ENCODE results near the gene INPP4B. TPM values are rescaled to one million over a fixed set of nuclear protein-coding genes. Genes with fewer than 3 reads are reported as not detected.

INPP4B gene
- total RNA-seq, 1 experiment from 2014 or later, result 41.0 TPM

GRCh38 chr4:142773505-142773904, 72.6 kb downstream of the INPP4B start:
- Histone ChIP-seq H3K36me3 (ENCODE audit: low read depth, low read length) (no peaks in the 10 kb centered on the region), H3F3A (ENCODE audit: low read length, unreplicated experiment) (no peaks in the 10 kb centered on the region), H3K79me2 (ENCODE audit: low read length) (no peaks in the 10 kb centered on the region), H3K9me2 (replicated peaks; ENCODE audit: low read length) (no peaks in the 10 kb centered on the region), H3K27me3 (ENCODE audit: low read length) (no peaks in the 10 kb centered on the region), H3K9ac (ENCODE audit: low read length) (no peak overlapping the region), H2AFZ (ENCODE audit: low read length) (no peak overlapping the region), H3K9me3 (ENCODE audit: low read length) (no peaks in the 10 kb centered on the region), H3K4me1 (ENCODE audit: insufficient read depth, low read length) (no peaks in the 10 kb centered on the region), H3K4me2 (ENCODE audit: low read length) (no peak overlapping the region), H3K4me3 (ENCODE audit: low read length) (no peak overlapping the region), H4K20me1 (ENCODE audit: low read length) (no peaks in the 10 kb centered on the region), H3K27ac (ENCODE audit: low read length) (no peak overlapping the region)
- ATAC-seq (no peak), DNase-seq (no peak)
- no TSS peak for BruUV-seq (replicated peaks)
- ChIA-PET POLR2A (ENCODE audit: unreplicated experiment) (interaction anchor here (0.7 kb wide), 1 partner anchor 19 kb away, joined by 3 read pairs; no protein-coding TSS in a partner anchor), CTCF (no interaction called here)
- TF ChIP-seq EZH2 (IDR thresholded peaks at IDR 0.05; ENCODE audit: low read length, unreplicated experiment) (no peak), EZH2phosphoT487 (IDR thresholded peaks at IDR 0.05; ENCODE audit: borderline replicate concordance, low read length) (no peak)
- TF ChIP-seq, protein P1, sequence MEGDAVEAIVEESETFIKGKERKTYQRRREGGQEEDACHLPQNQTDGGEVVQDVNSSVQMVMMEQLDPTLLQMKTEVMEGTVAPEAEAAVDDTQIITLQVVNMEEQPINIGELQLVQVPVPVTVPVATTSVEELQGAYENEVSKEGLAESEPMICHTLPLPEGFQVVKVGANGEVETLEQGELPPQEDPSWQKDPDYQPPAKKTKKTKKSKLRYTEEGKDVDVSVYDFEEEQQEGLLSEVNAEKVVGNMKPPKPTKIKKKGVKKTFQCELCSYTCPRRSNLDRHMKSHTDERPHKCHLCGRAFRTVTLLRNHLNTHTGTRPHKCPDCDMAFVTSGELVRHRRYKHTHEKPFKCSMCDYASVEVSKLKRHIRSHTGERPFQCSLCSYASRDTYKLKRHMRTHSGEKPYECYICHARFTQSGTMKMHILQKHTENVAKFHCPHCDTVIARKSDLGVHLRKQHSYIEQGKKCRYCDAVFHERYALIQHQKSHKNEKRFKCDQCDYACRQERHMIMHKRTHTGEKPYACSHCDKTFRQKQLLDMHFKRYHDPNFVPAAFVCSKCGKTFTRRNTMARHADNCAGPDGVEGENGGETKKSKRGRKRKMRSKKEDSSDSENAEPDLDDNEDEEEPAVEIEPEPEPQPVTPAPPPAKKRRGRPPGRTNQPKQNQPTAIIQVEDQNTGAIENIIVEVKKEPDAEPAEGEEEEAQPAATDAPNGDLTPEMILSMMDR (conservative IDR thresholded peaks at IDR 0.05; ENCODE audit: low read depth, low read length), result no peak
- intact Hi-C loops (cut with micrococcal nuclease), result no loop called here

GRCh38 chr4:142762280-142762679, 83.8 kb downstream of the INPP4B start:
- TF ChIP-seq, protein P1 (conservative IDR thresholded peaks at IDR 0.05; ENCODE audit: low read depth, low read length), result no peak
- TF ChIP-seq EZH2phosphoT487 (IDR thresholded peaks at IDR 0.05; ENCODE audit: borderline replicate concordance, low read length) (no peak), EZH2 (IDR thresholded peaks at IDR 0.05; ENCODE audit: low read length, unreplicated experiment) (no peak)
- POLR2A ChIA-PET (ENCODE audit: unreplicated experiment), result no interaction called here
- no peaks in the 10 kb centered on the region for H3K79me2 ChIP-seq (ENCODE audit: low read length)
- H3K27me3 ChIP-seq (ENCODE audit: low read length), result no peaks in the 10 kb centered on the region
- no peak overlapping the region for H3K4me2 ChIP-seq (ENCODE audit: low read length)
- no peak overlapping the region for H2AFZ ChIP-seq (ENCODE audit: low read length)
- H3F3A ChIP-seq (ENCODE audit: low read length, unreplicated experiment), result no peaks in the 10 kb centered on the region
- H3K9me2 ChIP-seq (replicated peaks; ENCODE audit: low read length), result no peaks in the 10 kb centered on the region
- H3K4me3 ChIP-seq (ENCODE audit: low read length), result no peak overlapping the region
- H4K20me1 ChIP-seq (ENCODE audit: low read length), result no peaks in the 10 kb centered on the region
- no peaks in the 10 kb centered on the region for H3K36me3 ChIP-seq (ENCODE audit: low read depth, low read length)
- no peaks in the 10 kb centered on the region for H3K4me1 ChIP-seq (ENCODE audit: insufficient read depth, low read length)
- intact Hi-C loops (cut with micrococcal nuclease), result no loop called here
- no TSS peak for BruUV-seq (replicated peaks)
- CTCF ChIA-PET, result no interaction called here
- no peak overlapping the region for H3K9ac ChIP-seq (ENCODE audit: low read length)
- H3K9me3 ChIP-seq (ENCODE audit: low read length), result no peaks in the 10 kb centered on the region
- no peak overlapping the region for H3K27ac ChIP-seq (ENCODE audit: low read length)
- DNase-seq (no peak), ATAC-seq (no peak)

- no TSS peak for BruUV-seq (replicated peaks)
- Histone ChIP-seq H3K27me3 (ENCODE audit: low read length) (no peaks in the 10 kb centered on the region), H3F3A (ENCODE audit: low read length, unreplicated experiment) (no peaks in the 10 kb centered on the region), H3K9ac (ENCODE audit: low read length) (no peak overlapping the region), H4K20me1 (ENCODE audit: low read length) (no peaks in the 10 kb centered on the region), H3K9me3 (ENCODE audit: low read length) (no peaks in the 10 kb centered on the region), H3K4me1 (ENCODE audit: insufficient read depth, low read length) (no peaks in the 10 kb centered on the region), H3K4me3 (ENCODE audit: low read length) (no peak overlapping the region), H3K79me2 (ENCODE audit: low read length) (no peaks in the 10 kb centered on the region), H3K9me2 (replicated peaks; ENCODE audit: low read length) (no peaks in the 10 kb centered on the region), H2AFZ (ENCODE audit: low read length) (no peak overlapping the region), H3K27ac (ENCODE audit: low read length) (no peak overlapping the region), H3K36me3 (ENCODE audit: low read depth, low read length) (no peaks in the 10 kb centered on the region), H3K4me2 (ENCODE audit: low read length) (no peak overlapping the region)
- no peak for DNase-seq
- TF ChIP-seq, protein P1 (conservative IDR thresholded peaks at IDR 0.05; ENCODE audit: low read depth, low read length), result no peak
- no peak for TF ChIP-seq EZH2phosphoT487 (IDR thresholded peaks at IDR 0.05; ENCODE audit: borderline replicate concordance, low read length)
- TF ChIP-seq EZH2 (IDR thresholded peaks at IDR 0.05; ENCODE audit: low read length, unreplicated experiment), result no peak
- no peak for ATAC-seq
- CTCF ChIA-PET, result no interaction called here
- intact Hi-C loops (cut with micrococcal nuclease), result no loop called here
- POLR2A ChIA-PET (ENCODE audit: unreplicated experiment), result interaction anchor here (0.7 kb wide), 1 partner anchor 279 kb away, joined by 4 read pairs; no protein-coding TSS in a partner anchor
Measured at GRCh38 chr4:142752202-142752786, 93.8 kb downstream of the INPP4B start.

Data from PC-3 (cell line).